Measurements from ENCODE around the gene FOXK2. TPM values are rescaled to one million over a fixed set of nuclear protein-coding genes. Genes with fewer than 3 reads are reported as not detected.
A peak's percentile ranks its signal among the peaks of the same experiment; 100 is the strongest.

FOXK2 gene
- total and polyA plus RNA-seq, 2 of the 8 experiments (the other 6 are each of a cell fraction or from before 2014, with no cell fraction given) = 34.7 to 64.9 TPM

GRCh38 chr17:82491196-82491530 is 28.4 kb upstream of the FOXK2 start:
- no peak overlapping the region for H3K14ac ChIP-seq (ENCODE audit: insufficient read length)
- H2BK120ac ChIP-seq (replicated peaks; ENCODE audit: low read depth, low read length) = no peak overlapping the region
- H4K8ac ChIP-seq (ENCODE audit: extremely low read depth, insufficient read depth, low read length) = peak overlapping the region; percentile 9; the same call in 1 of the 2 replicates
- peaks cover 0 to 1% of the 10 kb centered on the region in 2 experiments for H4K20me1 ChIP-seq (replicated peaks in 1 of 2; ENCODE audit: control insufficient read depth in 1 of 2, insufficient read depth in 2 of 2, low read length in 2 of 2)
- no peak overlapping the region for H2AFZ ChIP-seq (ENCODE audit: low read length)
- no peak overlapping the region for H3K4me3 ChIP-seq (ENCODE audit: extremely low read depth in 1 of 4, insufficient read depth in 2 of 4, low read depth in 3 of 4, low read length in 4 of 4)
- no peak overlapping the region for H3K56ac ChIP-seq (replicated peaks; ENCODE audit: insufficient read length, low read depth, low read length)
- H3K9ac ChIP-seq (replicated peaks in 1 of 4; ENCODE audit: extremely low read depth in 1 of 4, low read depth in 3 of 4, low read length in 3 of 4) = no peak overlapping the region
- H3K79me1 ChIP-seq (ENCODE audit: low read depth, low read length) = no peaks in the 10 kb centered on the region
- H2BK12ac ChIP-seq (ENCODE audit: low read depth, low read length) = 0 out of 2 replicates have a peak overlapping the region, but pooled peaks have one; percentile 23
- FAIRE-seq (no peak), DNase-seq (ENCODE audit: low read depth in 1 of 2, low spot score in 2 of 2) (no peak)
- H4K91ac ChIP-seq (replicated peaks; ENCODE audit: insufficient read length, low read length) = no peak overlapping the region
- H4K5ac ChIP-seq (ENCODE audit: insufficient read length, low read depth, low read length) = no peak overlapping the region
- no peak overlapping the region; the same call in 1 of the 2 replicates for H2AK5ac ChIP-seq (ENCODE audit: low read depth, low read length)
- no peaks in the 10 kb centered on the region for H3K79me2 ChIP-seq (ENCODE audit: control insufficient read depth in 1 of 2, insufficient read depth in 2 of 2, low read length in 2 of 2)
- H3K4me2 ChIP-seq (ENCODE audit: insufficient read depth in 1 of 2, low read depth in 2 of 2, low read length in 2 of 2) = no peak overlapping the region
- H2BK20ac ChIP-seq (ENCODE audit: low read length) = no peak overlapping the region
- peaks cover 0 to 18% (median 11%) of the 10 kb centered on the region in 4 experiments; a peak in 6 of 8 replicates for H3K36me3 ChIP-seq (ENCODE audit: control insufficient read depth in 2 of 4, insufficient read depth in 4 of 4, low read length in 3 of 4)
- CTCF ChIA-PET (ENCODE audit: partially characterized antibody) = interaction anchor here (0.9 to 3.7 kb wide), 5 partner anchors 9 to 63 kb away, joined by 3 to 20 read pairs (median 6); no protein-coding TSS in a partner anchor
- no peak overlapping the region for H3K27ac ChIP-seq (ENCODE audit: low read depth, low read length)
- H3K18ac ChIP-seq (ENCODE audit: extremely low read depth, low read length) = no peak overlapping the region
- 93% methylated on average over 10 of the region's 10 CpGs; no CpG with 5 or more reads in 1 of the 2 experiments for WGBS, 2 experiments (ENCODE audit: extremely low coverage in 1 of 2, insufficient coverage in 1 of 2, insufficient read length in 1 of 2, insufficient replicate concordance in 2 of 2, low coverage in 1 of 2, low lambda C conversion rate in 2 of 2, missing lambda C conversion rate in 1 of 2)
- H3K9me3 ChIP-seq (ENCODE audit: insufficient read depth in 2 of 2, low read depth in 1 of 2, low read length in 1 of 2) = no peaks in the 10 kb centered on the region
- no peaks in the 10 kb centered on the region for H3K23me2 ChIP-seq (ENCODE audit: low read depth, low read length)
- no peak overlapping the region for H3K4ac ChIP-seq (replicated peaks; ENCODE audit: insufficient read length, low read depth, low read length)
- POLR2A ChIA-PET (ENCODE audit: partially characterized antibody) = interaction anchor here (2.1 kb wide), 1 partner anchor 11 kb away, joined by 7 read pairs; no protein-coding TSS in a partner anchor
- peaks cover 0 to 11% (median 6%) of the 10 kb centered on the region in 4 experiments; a peak in 6 of 7 replicates for H3K4me1 ChIP-seq (replicated peaks in 1 of 4; ENCODE audit: control insufficient read depth in 3 of 4, insufficient read depth in 4 of 4, low read length in 3 of 4)
- H3K27me3 ChIP-seq (replicated peaks in 1 of 4; ENCODE audit: control insufficient read depth in 3 of 4, extremely low read depth in 1 of 4, insufficient read depth in 3 of 4, low read length in 3 of 4) = peaks cover 0 to 8% (median 4%) of the 10 kb centered on the region in 4 experiments; a peak in 4 of 7 replicates
- peak overlapping the region; percentile 75; the same call in 1 of the 2 replicates for H2BK5ac ChIP-seq (ENCODE audit: low read depth, low read length)
- no peak overlapping the region for H3K23ac ChIP-seq (ENCODE audit: insufficient read length)
- H2BK15ac ChIP-seq (ENCODE audit: low read length) = no peak overlapping the region
- TF ChIP-seq TBP (IDR thresholded peaks at IDR 0.05; ENCODE audit: low read depth, low read length) (no peak), SIRT6 (IDR thresholded peaks at IDR 0.05; ENCODE audit: low read length) (no peak), YY1 (IDR thresholded peaks at IDR 0.05; ENCODE audit: low read depth, low read length) (no peak), SP4 (IDR thresholded peaks at IDR 0.05; ENCODE audit: low read length) (no peak), POLR2A (IDR thresholded peaks at IDR 0.05; ENCODE audit: control extremely low read depth in 1 of 2, low read depth in 2 of 2, low read length in 2 of 2) (no peak), EP300 (IDR thresholded peaks at IDR 0.05; ENCODE audit: borderline replicate concordance in 1 of 2, low read depth in 2 of 2, low read length in 2 of 2) (no peak), CHD2 (IDR thresholded peaks at IDR 0.05; ENCODE audit: low read length) (no peak), EGR1 (IDR thresholded peaks at IDR 0.05; ENCODE audit: borderline replicate concordance, low read depth, low read length) (no peak), ZNF274 (IDR thresholded peaks at IDR 0.05; ENCODE audit: borderline replicate concordance, extremely low read depth, low read length) (no peak), GABPA (IDR thresholded peaks at IDR 0.05; ENCODE audit: borderline replicate concordance, insufficient read depth, low read length) (no peak), BCL11A (IDR thresholded peaks at IDR 0.05; ENCODE audit: low read depth in 2 of 2, low read length in 2 of 2) (no peak), CTBP2 (IDR thresholded peaks at IDR 0.05; ENCODE audit: borderline replicate concordance, insufficient read depth, insufficient read length, low read length) (no peak), TEAD4 (IDR thresholded peaks at IDR 0.05; ENCODE audit: low read depth, low read length) (no peak), BACH1 (IDR thresholded peaks at IDR 0.05; ENCODE audit: low read length) (no peak)
- TF ChIP-seq, protein P1, sequence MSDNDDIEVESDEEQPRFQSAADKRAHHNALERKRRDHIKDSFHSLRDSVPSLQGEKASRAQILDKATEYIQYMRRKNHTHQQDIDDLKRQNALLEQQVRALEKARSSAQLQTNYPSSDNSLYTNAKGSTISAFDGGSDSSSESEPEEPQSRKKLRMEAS (IDR thresholded peaks at IDR 0.05) = no peak
